ENCODE data around the gene ABCA10.
"Not testable (repeated sequence)": the region's sequence is repeated elsewhere in the genome, so short reads cannot be mapped to it uniquely, and the experiment has no call there.

GRCh38 chr17:69276279-69276678, 47.7 kb upstream of the ABCA10 start:
- TF ChIP-seq CTCF (IDR thresholded peaks at IDR 0.05); ZFX (IDR thresholded peaks at IDR 0.05; ENCODE audit: borderline replicate concordance): not testable (repeated sequence)

Measured in 22Rv1 (cell line).